HG03060 (cell line): Measurements from ENCODE around the gene BANP.
"Not testable (repeated sequence)": the region's sequence is repeated elsewhere in the genome, so short reads cannot be mapped to it uniquely, and the experiment has no call there.

Experiments used
- ATAC-seq: cut with Tn5 transposase; IDR thresholded peaks from one replicate; pipeline ENCODE4 v1.9.1; 2021; ENCODE audit warnings: low read depth, moderate number of reproducible peaks; ENCODE audit not compliant: unreplicated experiment

Gene BANP

GRCh38 chr16:87986361-87986849 lies 35.2 kb downstream of the BANP start:
- peak; percentile 52 for ATAC-seq

DNA sequence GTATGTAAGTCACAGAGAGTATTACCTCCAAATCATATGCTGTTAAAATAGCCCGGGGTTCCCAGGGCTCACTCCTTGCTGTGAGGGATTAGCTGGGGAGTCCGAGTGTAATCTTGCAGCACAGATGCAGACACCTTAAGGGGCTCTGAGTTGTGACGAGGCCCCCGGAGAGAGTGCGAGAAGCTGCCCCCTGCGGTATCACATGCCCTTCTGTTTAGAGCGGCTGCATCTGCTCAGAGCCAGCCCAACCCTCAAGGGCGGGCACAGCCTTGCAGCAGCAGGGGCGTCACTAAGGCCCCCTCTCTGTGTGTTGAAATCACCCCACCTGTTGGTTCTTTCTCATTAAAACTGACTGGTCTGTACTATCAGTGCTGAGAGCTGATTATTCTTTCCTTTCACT lies 37.4 kb downstream of the BANP start:
- not testable (repeated sequence) for ATAC-seq

GRCh38 chr16:87990254-87990653 lies 39.0 kb downstream of the BANP start:
- ATAC-seq: not testable (repeated sequence)

- ATAC-seq: not testable (repeated sequence)
These were observed 40.9 kb downstream of the BANP start for GRCh38 chr16:87992142-87992541.

GRCh38 chr16:87993901-87994300 lies 42.7 kb downstream of the BANP start:
- no peak for ATAC-seq

DNA sequence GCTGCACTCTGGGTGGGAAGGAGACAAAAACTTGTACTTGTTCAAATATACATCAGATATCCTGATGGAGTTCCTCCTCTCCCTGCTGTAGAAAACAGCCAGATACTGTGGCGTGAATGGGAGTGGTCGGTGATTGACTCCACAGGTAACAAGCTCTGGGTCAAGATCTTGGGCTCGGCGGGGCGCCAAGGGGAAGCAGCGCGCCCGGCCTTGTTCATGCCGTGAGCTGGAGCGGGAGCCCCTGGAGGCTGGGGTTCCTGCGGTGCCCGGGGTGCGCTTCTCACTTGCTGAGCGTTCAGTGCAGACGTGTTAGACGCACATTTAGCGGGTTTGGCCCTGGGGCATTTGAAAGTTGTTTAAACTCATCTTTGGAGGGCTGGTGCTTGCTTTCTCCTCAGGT lies 44.4 kb downstream of the BANP start:
- no peak for ATAC-seq

GRCh38 chr16:87996962-87997880 lies 46.0 kb downstream of the BANP start:
- no peak for ATAC-seq

DNA sequence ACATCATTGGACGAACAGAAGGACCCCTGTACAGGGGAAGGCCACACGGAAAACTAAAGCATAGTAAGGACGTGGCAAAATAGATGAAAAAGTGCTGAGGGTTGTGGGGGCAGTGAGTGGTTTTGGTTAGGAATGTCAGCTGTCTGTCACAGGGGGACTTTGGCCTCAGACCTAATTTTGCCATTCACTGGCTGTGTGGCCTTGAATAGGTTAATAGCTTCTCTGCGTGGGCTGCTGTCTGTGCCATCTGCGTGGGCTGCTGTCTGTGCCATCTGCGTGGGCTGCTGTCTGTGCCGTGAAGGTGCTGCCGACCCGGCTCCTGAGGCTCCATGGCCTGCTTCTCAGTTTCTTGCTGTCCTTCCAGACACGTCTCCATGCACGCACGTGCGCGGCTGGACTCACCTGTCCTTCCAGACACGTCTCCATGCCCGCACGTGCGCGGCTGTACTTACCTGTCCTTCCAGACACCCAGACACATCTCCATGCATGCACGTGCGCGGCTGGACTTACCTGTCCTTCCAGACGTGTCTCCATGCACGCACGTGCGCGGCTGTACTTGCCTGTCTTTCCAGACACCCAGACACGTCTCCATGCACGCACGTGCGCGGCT lies 47.1 kb downstream of the BANP start:
- not testable (repeated sequence) for ATAC-seq

DNA sequence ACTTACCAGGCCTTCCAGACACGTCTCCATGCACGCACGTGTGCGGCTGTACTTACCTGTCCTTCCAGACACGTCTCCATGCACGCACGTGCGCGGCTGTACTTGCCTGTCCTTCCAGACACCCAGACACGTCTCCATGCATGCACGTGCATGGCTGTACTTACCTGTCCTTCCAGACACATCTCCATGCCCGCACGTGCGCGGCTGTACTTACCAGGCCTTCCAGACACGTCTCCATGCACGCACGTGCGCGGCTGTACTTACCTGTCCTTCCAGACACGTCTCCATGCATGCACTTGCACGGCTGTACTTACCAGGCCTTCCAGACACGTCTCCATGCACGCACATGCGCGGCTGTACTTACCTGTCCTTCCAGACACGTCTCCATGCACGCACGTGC lies 47.8 kb downstream of the BANP start:
- ATAC-seq: not testable (repeated sequence)

DNA sequence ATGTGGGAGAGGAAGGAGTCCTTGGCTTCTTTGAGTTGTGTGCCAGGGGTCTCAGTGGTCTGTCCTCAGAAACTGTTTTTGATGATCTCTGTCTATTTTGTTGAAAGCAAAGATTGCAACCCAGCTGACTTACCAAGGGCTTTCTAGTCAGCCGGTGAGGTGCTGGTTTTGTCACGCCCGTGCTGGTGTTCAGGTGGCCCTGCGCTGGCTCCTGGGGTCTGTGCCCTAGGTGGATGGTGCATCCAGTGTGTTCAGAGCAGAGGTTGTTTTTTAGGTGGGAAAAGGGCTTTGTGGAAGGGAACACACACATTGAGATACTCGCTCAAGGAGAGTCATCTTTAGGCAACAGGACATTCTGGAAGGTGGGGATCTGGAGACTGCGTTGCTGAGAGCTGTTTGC lies 51.0 kb downstream of the BANP start:
- no peak for ATAC-seq

DNA sequence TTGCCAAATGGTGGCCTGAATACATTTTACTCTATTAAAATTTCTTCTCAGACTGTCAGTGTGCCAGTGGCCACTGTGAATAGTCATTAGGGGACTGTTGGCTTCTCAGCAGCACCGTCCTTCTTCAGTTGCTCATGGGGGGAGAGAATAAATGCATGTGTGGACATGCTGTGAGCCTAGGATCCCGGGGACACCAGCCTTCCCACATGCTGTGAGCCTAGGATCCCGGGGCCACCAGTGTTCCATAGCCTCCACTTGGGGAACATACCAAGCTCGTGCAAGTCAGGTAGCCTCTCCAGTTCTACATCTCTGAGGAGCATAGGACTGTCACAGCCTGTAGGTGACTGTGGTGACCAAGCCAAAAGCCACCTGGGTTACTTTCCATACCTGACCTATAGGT lies 51.5 kb downstream of the BANP start:
- no peak for ATAC-seq

DNA sequence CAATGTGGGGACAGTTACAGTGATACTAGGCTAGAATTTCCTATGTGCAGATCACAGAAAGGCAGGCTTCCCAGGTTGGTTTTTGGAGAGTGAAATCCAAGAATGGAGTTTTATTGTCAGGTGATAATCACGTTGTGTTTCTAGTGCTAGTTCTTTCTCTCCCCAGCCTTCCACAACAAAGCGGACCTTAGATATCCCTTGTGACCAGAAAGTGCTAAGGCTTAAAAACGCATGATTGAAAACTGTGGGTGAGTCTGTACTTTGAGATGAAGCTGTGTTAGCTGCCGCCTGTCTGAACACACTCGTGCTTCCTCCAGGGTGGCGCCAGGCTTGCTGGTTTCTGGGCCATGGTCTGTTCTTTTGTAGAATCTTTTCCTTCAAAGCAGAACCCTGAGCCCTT lies 52.1 kb downstream of the BANP start:
- ATAC-seq: no peak

- ATAC-seq: no peak
These were observed 52.5 kb downstream of the BANP start for GRCh38 chr16:88003736-88004135.

- ATAC-seq: no peak
These were observed 53.2 kb downstream of the BANP start for GRCh38 chr16:88004391-88004790.

DNA sequence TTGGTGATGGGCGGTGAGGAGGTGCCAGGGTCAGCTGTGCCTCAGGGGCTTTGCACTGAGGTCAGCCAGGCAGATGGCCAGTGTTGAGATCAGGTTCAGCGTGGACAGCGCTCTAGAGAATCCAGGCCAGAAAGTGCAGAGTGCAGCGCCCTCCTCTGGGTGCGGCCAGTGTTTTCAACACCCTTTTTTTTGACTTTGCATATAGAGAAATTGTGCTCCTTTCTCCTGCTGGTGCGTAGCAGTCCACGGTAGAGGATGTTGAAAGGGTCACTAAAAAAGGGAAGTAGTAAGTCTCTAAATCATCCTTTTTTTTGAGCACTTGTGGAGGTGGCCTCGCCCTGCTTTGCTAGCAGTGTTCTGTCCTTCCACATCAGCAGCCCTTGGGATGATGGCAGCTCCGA lies 53.9 kb downstream of the BANP start:
- no peak for ATAC-seq

- no peak for ATAC-seq
These were observed 54.7 kb downstream of the BANP start for GRCh38 chr16:88005968-88006367.

DNA sequence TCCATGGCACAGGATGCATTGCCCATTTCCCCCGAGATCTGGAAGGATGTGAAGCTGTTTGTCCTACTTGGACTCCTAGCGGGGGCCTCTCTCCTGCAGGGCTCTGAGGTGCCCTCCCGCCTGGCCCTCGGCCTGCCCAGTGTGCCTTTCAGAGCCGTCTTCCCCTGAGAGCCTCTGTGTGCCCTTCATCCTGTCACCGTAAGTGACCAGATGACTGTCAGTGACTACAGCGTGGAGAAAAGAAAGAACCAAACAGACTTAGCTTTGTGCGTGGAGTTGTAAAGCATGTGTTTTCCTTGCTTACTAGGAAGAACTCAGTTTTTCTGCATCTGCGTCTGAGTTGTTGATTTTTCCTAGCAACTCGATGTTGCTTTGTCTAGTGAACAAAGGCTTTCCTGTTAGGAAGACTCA lies 56.1 kb downstream of the BANP start:
- no peak for ATAC-seq

- ATAC-seq: no peak
These were observed 57.6 kb downstream of the BANP start for GRCh38 chr16:88008840-88009239.

DNA sequence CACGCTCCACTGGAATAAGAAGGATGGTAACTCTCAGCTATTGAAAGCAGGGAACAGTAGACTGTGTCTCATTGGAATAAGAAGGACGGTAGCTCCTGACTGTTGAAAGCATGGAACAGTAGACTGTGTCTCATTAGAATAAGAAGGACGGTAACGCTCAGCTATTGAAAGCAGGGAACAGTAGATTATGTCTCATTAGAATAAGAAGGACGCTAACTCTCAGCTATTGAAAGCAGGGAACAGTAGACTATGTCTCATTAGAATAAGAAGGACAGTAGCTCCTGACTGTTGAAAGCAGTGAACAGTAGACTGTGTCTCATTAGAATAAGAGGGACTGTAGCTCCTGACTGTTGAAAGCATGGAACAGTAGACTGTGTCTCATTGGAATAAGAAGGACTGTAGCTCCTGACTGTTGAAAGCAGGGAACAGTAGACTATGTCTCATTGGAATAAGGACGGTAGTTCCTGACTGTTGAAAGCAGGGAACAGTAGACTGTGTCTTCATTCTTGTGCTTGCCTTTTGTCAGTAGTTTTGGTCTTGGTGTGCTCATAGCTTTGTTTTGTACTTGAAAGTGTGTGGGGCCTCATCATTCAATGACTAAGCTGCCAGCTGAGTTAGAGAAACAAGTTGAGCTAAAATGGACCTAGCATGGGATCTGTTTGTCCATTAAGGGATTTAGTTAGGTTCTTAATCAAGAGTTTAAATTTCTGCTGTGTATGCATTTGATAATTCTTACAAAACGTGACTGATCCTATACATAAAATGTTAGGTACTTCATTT lies 58.5 kb downstream of the BANP start:
- ATAC-seq: no peak

- no peak for ATAC-seq
These were observed 59.2 kb downstream of the BANP start for GRCh38 chr16:88010343-88010967.
